ENCODE measurements around the gene CACNA1C. TPM values are rescaled to one million over a fixed set of nuclear protein-coding genes. Genes with fewer than 3 reads are reported as not detected.

Gene CACNA1C
- total and polyA plus RNA-seq, 8 donors: 0.31 to 55.8 (median 7.2) TPM

- intact Hi-C loops (cut with DNase I; ENCODE audit: low total_unique reads): no loop called here
- H3K9me3 ChIP-seq: no peaks in the 10 kb centered on the region
- no peak overlapping the region for H3K4me3 ChIP-seq
- peaks cover 0 to 17% (median 2%) of the 10 kb centered on the region in 4 donors for H3K4me1 ChIP-seq
- no peak for DNase-seq
- WGBS, 5 donors: 26 to 48% (median 40%) methylated on average over 4 of the region's 4 CpGs
- no peaks in the 10 kb centered on the region for H3K36me3 ChIP-seq
- H3K27ac ChIP-seq: peak overlapping the region in 1 of 5 donors; percentile 51
- H3K27me3 ChIP-seq: no peaks in the 10 kb centered on the region
- TF ChIP-seq POLR2AphosphoS5 (IDR thresholded peaks at IDR 0.05): no peak
These were observed 141.8 kb downstream of the CACNA1C start for GRCh38 chr12:2194571-2194970.

- H3K4me1 ChIP-seq: peaks cover 0 to 17% (median 2%) of the 10 kb centered on the region in 4 donors
- 56 to 85% (median 77%) methylated on average over 5 of the region's 5 CpGs for WGBS, 5 donors
- no peaks in the 10 kb centered on the region for H3K27me3 ChIP-seq
- intact Hi-C loops (cut with DNase I; ENCODE audit: low total_unique reads): no loop called here
- H3K4me3 ChIP-seq: no peak overlapping the region
- no peaks in the 10 kb centered on the region for H3K9me3 ChIP-seq
- no peak overlapping the region for H3K27ac ChIP-seq
- no peaks in the 10 kb centered on the region for H3K36me3 ChIP-seq
- DNase-seq: no peak
- TF ChIP-seq CTCF (IDR thresholded peaks at IDR 0.05) (no peak), POLR2AphosphoS5 (IDR thresholded peaks at IDR 0.05) (no peak), EP300 (IDR thresholded peaks at IDR 0.05) (no peak), POLR2A (IDR thresholded peaks at IDR 0.05) (no peak)
These were observed 142.3 kb downstream of the CACNA1C start for GRCh38 chr12:2195085-2195484.

GRCh38 chr12:2198005-2198501 is 145.3 kb downstream of the CACNA1C start:
- intact Hi-C loops (cut with DNase I; ENCODE audit: low total_unique reads): no loop called here
- H3K27me3 ChIP-seq: no peaks in the 10 kb centered on the region
- no peaks in the 10 kb centered on the region for H3K9me3 ChIP-seq
- H3K4me1 ChIP-seq: peaks cover 0 to 17% (median 2%) of the 10 kb centered on the region in 4 donors
- H3K36me3 ChIP-seq: no peaks in the 10 kb centered on the region
- TF ChIP-seq POLR2A (IDR thresholded peaks at IDR 0.05) (no peak), CTCF (IDR thresholded peaks at IDR 0.05) (no peak), POLR2AphosphoS5 (IDR thresholded peaks at IDR 0.05) (no peak), EP300 (IDR thresholded peaks at IDR 0.05) (no peak)
- H3K4me3 ChIP-seq: no peak overlapping the region
- DNase-seq: peak in 1 of 2 donors; percentile 51
- H3K27ac ChIP-seq: peak overlapping the region in 1 of 5 donors; percentile 57
- whole genome bisulfite sequencing, 5 donors: 44 to 54% (median 46%) methylated on average over 14 to 18 of the region's 18 CpGs

GRCh38 chr12:2198542-2198941 is 145.8 kb downstream of the CACNA1C start:
- DNase-seq: no peak
- WGBS, 5 donors: 65 to 73% (median 67%) methylated on average over 5 of the region's 5 CpGs
- intact Hi-C loops (cut with DNase I; ENCODE audit: low total_unique reads): no loop called here
- TF ChIP-seq EP300 (IDR thresholded peaks at IDR 0.05) (no peak), CTCF (IDR thresholded peaks at IDR 0.05) (no peak), POLR2AphosphoS5 (IDR thresholded peaks at IDR 0.05) (no peak), POLR2A (IDR thresholded peaks at IDR 0.05) (no peak)
- peak overlapping the region in 1 of 5 donors; percentile 57 for H3K27ac ChIP-seq
- H3K36me3 ChIP-seq: no peaks in the 10 kb centered on the region
- no peak overlapping the region for H3K4me3 ChIP-seq
- H3K4me1 ChIP-seq: peaks cover 0 to 17% (median 2%) of the 10 kb centered on the region in 4 donors
- no peaks in the 10 kb centered on the region for H3K27me3 ChIP-seq
- peaks cover 0 to 5% (median 0%) of the 10 kb centered on the region in 4 donors for H3K9me3 ChIP-seq

- intact Hi-C loops (cut with DNase I; ENCODE audit: low total_unique reads): no loop called here
- Histone ChIP-seq H3K4me1 (peaks cover 0 to 3% (median 0%) of the 10 kb centered on the region in 4 donors), H3K27me3 (no peaks in the 10 kb centered on the region), H3K27ac (no peak overlapping the region), H3K36me3 (no peaks in the 10 kb centered on the region), H3K4me3 (no peak overlapping the region), H3K9me3 (peaks cover 0 to 8% (median 0%) of the 10 kb centered on the region in 4 donors)
- no peak for DNase-seq
- 74 to 85% (median 80%) methylated on average over 7 of the region's 7 CpGs for WGBS, 5 donors
- TF ChIP-seq CTCF (IDR thresholded peaks at IDR 0.05) (no peak), EP300 (IDR thresholded peaks at IDR 0.05) (no peak), POLR2A (IDR thresholded peaks at IDR 0.05) (no peak), POLR2AphosphoS5 (IDR thresholded peaks at IDR 0.05) (no peak)
These were observed 153.2 kb downstream of the CACNA1C start for GRCh38 chr12:2205996-2206395.
